IMR-90 (cell line): ENCODE measurements around the gene ZKSCAN4. TPM values are rescaled to one million over a fixed set of nuclear protein-coding genes. Genes with fewer than 3 reads are reported as not detected.

ENCODE experiments used
- ATAC-seq: fragments of 200-7000 bp; cut with Tn5 transposase; 2 replicates; pipeline ENCODE4 v1.9.1; 2020; ENCODE audit warnings: low read depth, mild to moderate bottlenecking, moderate library complexity
- BruUV-seq: library from RNA; stranded (reverse); fragments of 400-500 nt; replicated peaks from 2 replicates; lab custom pipeline; 2021; lab: Mats Ljungman, UMichigan
- CTCF ChIA-PET: fragments of 300-600 bp; formaldehyde crosslinking; extraction: SDS; loops from one replicate; lab custom pipeline; 2021; ENCODE audit warnings: antibody characterized with exemption; lab: Yijun Ruan, JAX
- POLR2A ChIA-PET: fragments of 300-600 bp; sonication (Branson Sonifier 250); formaldehyde crosslinking; loops from one replicate; lab custom pipeline; 2022; ENCODE audit warnings: antibody characterized with exemption; ENCODE audit not compliant: unreplicated experiment; lab: Charles Lee
- DNase-seq: peaks from one replicate; pipeline ENCODE4 v3.0.0; 2013
- H2AFZ ChIP-seq: replicated peaks from 2 replicates; pipeline ENCODE3; 2013; ENCODE audit warnings: low read length, mild to moderate bottlenecking; ENCODE audit not compliant: poor library complexity
- H2AK5ac ChIP-seq: 2 replicates; pipeline ENCODE4 v1.6.1; 2013; ENCODE audit warnings: low read depth, low read length, inconsistent platforms
- H2AK9ac ChIP-seq: replicated peaks from 2 replicates; pipeline ENCODE3; 2013; ENCODE audit warnings: mild to moderate bottlenecking, low read depth, low read length, moderate library complexity; ENCODE audit not compliant: poor library complexity
- H2BK120ac ChIP-seq: 2 replicates; pipeline ENCODE4 v1.6.1; 2013; ENCODE audit warnings: low read depth, low read length, inconsistent platforms
- H2BK15ac ChIP-seq: 3 replicates; pipeline ENCODE4 v1.6.1; 2013; ENCODE audit warnings: low read depth, low read length, inconsistent platforms
- H2BK20ac ChIP-seq: 2 replicates; pipeline ENCODE4 v1.6.1; 2013; ENCODE audit warnings: low read depth, mild to moderate bottlenecking, inconsistent platforms, low read length, moderate library complexity
- H2BK5ac ChIP-seq: 2 replicates; pipeline ENCODE4 v1.6.1; 2013; ENCODE audit warnings: mild to moderate bottlenecking, low read depth, low read length, inconsistent platforms; ENCODE audit not compliant: poor library complexity, severe bottlenecking
- H3K14ac ChIP-seq: replicated peaks from 2 replicates; pipeline ENCODE4 v1.6.1; 2013; ENCODE audit warnings: low read depth, low read length, inconsistent platforms
- H3K18ac ChIP-seq: 2 replicates; pipeline ENCODE4 v1.6.1; 2013; ENCODE audit warnings: low read depth, low read length, control low read depth
- H3K23ac ChIP-seq: 2 replicates; pipeline ENCODE4 v1.6.1; 2013; ENCODE audit warnings: low read depth, low read length, inconsistent platforms
- H3K27ac ChIP-seq: 2 replicates; pipeline ENCODE4 v1.5.1; 2013; ENCODE audit warnings: mild to moderate bottlenecking, control low read depth, low read length; ENCODE audit not compliant: insufficient read depth
- H3K27me3 ChIP-seq: 2 replicates; pipeline ENCODE4 v1.6.1; 2013; ENCODE audit warnings: low read length; ENCODE audit not compliant: control insufficient read depth, insufficient read depth
- H3K36me3 ChIP-seq: 2 replicates; pipeline ENCODE4 v1.6.1; 2013; ENCODE audit warnings: low read length, mixed read lengths; ENCODE audit not compliant: control insufficient read depth, insufficient read depth
- H3K4ac ChIP-seq: 2 replicates; pipeline ENCODE4 v1.6.1; 2013; ENCODE audit warnings: low read depth, low read length, inconsistent platforms
- H3K4me1 ChIP-seq: 2 replicates; pipeline ENCODE4 v1.6.1; 2013; ENCODE audit warnings: low read length, mixed read lengths; ENCODE audit not compliant: control insufficient read depth, insufficient read depth
- H3K4me2 ChIP-seq: 2 replicates; pipeline ENCODE4 v1.6.1; 2013; ENCODE audit warnings: low read depth, mild to moderate bottlenecking, control low read depth, low read length, moderate library complexity
- H3K4me3 ChIP-seq: 2 replicates; pipeline ENCODE4 v1.5.1; 2013; ENCODE audit warnings: low read depth, mild to moderate bottlenecking, control low read depth, low read length, moderate library complexity; ENCODE audit not compliant: insufficient read depth
- H3K56ac ChIP-seq: 2 replicates; pipeline ENCODE4 v1.6.1; 2013; ENCODE audit warnings: low read length, inconsistent platforms; ENCODE audit not compliant: insufficient read depth; ENCODE audit errors: extremely low read depth
- H3K79me1 ChIP-seq, 2 experiments: 2 replicates each; pipeline ENCODE4 v1.6.1; 2013; ENCODE audit warnings: low read length in 2 of 2, inconsistent platforms in 1 of 2, low read depth in 1 of 2
- H3K9ac ChIP-seq: 2 replicates; pipeline ENCODE4 v1.6.1; 2013; ENCODE audit warnings: low read depth, low read length, control low read depth
- H3K9me1 ChIP-seq: 2 replicates; pipeline ENCODE4 v1.6.1; 2013; ENCODE audit warnings: low read length, inconsistent platforms; ENCODE audit not compliant: insufficient read depth
- H3K9me3 ChIP-seq: 2 replicates; pipeline ENCODE4 v1.6.1; 2013; ENCODE audit warnings: low read length; ENCODE audit not compliant: control insufficient read depth, insufficient read depth
- H4K20me1 ChIP-seq: 2 replicates; pipeline ENCODE4 v1.6.1; 2013; ENCODE audit warnings: low read length, inconsistent platforms; ENCODE audit not compliant: insufficient read depth
- H4K5ac ChIP-seq: 2 replicates; pipeline ENCODE4 v1.6.1; 2013; ENCODE audit warnings: mild to moderate bottlenecking, low read depth, low read length, control low read depth
- H4K8ac ChIP-seq, 2 experiments: 2 replicates each; pipeline ENCODE4 v1.6.1; 2013; ENCODE audit warnings: low read depth in 2 of 2, low read length in 2 of 2, control low read depth in 1 of 2, inconsistent platforms in 1 of 2
- H4K91ac ChIP-seq: 2 replicates; pipeline ENCODE4 v1.6.1; 2013; ENCODE audit warnings: low read depth, low read length, inconsistent platforms; ENCODE audit not compliant: insufficient read depth
- BHLHE40 ChIP-seq: fragments of 150-350 bp; IDR thresholded peaks from 2 replicates; pipeline ENCODE4 v1.6.1; 2016; ENCODE audit warnings: mild to moderate bottlenecking, low read depth, low read length
- CHD1 ChIP-seq: IDR thresholded peaks from 2 replicates; pipeline ENCODE4 v1.6.1; 2012; ENCODE audit warnings: low read depth, low read length, improper control_type of control experiment
- CTCF ChIP-seq: conservative IDR thresholded peaks from 2 replicates; pipeline ENCODE4 v1.5.1; 2012; ENCODE audit warnings: mild to moderate bottlenecking, low read depth, low read length, improper control_type of control experiment
- MAFK ChIP-seq: IDR thresholded peaks from 2 replicates; pipeline ENCODE4 v1.6.1; 2012; ENCODE audit warnings: low read depth, low read length, improper control_type of control experiment
- MAZ ChIP-seq: IDR thresholded peaks from 2 replicates; pipeline ENCODE4 v1.6.1; 2012; ENCODE audit warnings: low read depth, mild to moderate bottlenecking, low read length, improper control_type of control experiment, moderate library complexity, borderline replicate concordance
- MXI1 ChIP-seq: IDR thresholded peaks from 2 replicates; pipeline ENCODE4 v1.6.1; 2012; ENCODE audit warnings: low read depth, mild to moderate bottlenecking, low read length, moderate library complexity, borderline replicate concordance
- NFE2L2 ChIP-seq: fragments of 150-350 bp; IDR thresholded peaks from 2 replicates; pipeline ENCODE4 v1.6.1; 2016; ENCODE audit warnings: low read depth, mild to moderate bottlenecking, low read length
- POLR2A ChIP-seq: IDR thresholded peaks from 2 replicates; pipeline ENCODE4 v1.6.1; 2012; ENCODE audit warnings: mild to moderate bottlenecking, low read depth, low read length
- RAD21 ChIP-seq: IDR thresholded peaks from 2 replicates; pipeline ENCODE4 v1.6.1; 2012; ENCODE audit warnings: low read length, improper control_type of control experiment
- SMC3 ChIP-seq: fragments of 150-350 bp; IDR thresholded peaks from 2 replicates; pipeline ENCODE4 v1.6.1; 2016; ENCODE audit warnings: low read depth, mild to moderate bottlenecking, antibody characterized with exemption, low read length, moderate library complexity
- WGBS, 2 experiments: methylation state at CpG; one replicate each; pipeline versions ENCODE4 v1.1.5 to v1.1.7; 2013; ENCODE audit warnings: missing lambda C conversion rate in 2 of 2; ENCODE audit not compliant: insufficient read length in 1 of 2; ENCODE audit errors: extremely low coverage in 2 of 2; 5-methylcytosine and 5-hydroxymethylcytosine counted together
- dilution Hi-C: fragments of 300-500 bp; cut with HindIII; formaldehyde crosslinking; loops from one replicate; pipeline ENCODE4 v1.14.3; 2018; ENCODE audit warnings: low sequenced_read_pairs; ENCODE audit not compliant: unreplicated experiment
- in situ Hi-C: fragments of 300-500 bp; cut with MboI; formaldehyde crosslinking; loops from 3 replicates; pipeline ENCODE4 v1.14.3; 2019; ENCODE audit warnings: low sequenced_read_pairs, inconsistent platforms, mixed read lengths
- intact Hi-C: fragments of 100-400 bp; cut with micrococcal nuclease; formaldehyde crosslinking; loops from 2 replicates; pipeline ENCODE4 v1.10.0; 2022
- polyA plus RNA-seq, 3 experiments: library from polyadenylated mRNA; depleted of rRNA; stranded (reverse); fragments of >200 nt; gene quantifications; 2 replicates each; pipeline ENCODE4 v1.2.3, GENCODE V29; 2012; ENCODE audit warnings: low replicate concordance in 1 of 3
- total RNA-seq: library from RNA; depleted of rRNA; stranded (reverse); fragments of >200 nt; gene quantifications from 2 replicates; pipeline ENCODE4 v1.2.3, GENCODE V29; 2012
- TF ChIP-seq, protein P1 (sequence below): fragments of 150-350 bp; IDR thresholded peaks from 2 replicates; pipeline ENCODE4 v1.6.1; 2016; ENCODE audit warnings: low read depth, mild to moderate bottlenecking, low read length, moderate library complexity, borderline replicate concordance

ZKSCAN4 gene
- total and polyA plus RNA-seq, 2 of the 4 experiments (the other 2 are of a cell fraction), result 2.4 to 5.7 TPM

GRCh38 chr6:28258877-28259777 is 7.1 kb upstream of the ZKSCAN4 start, which contains the start of gene NKAPL:
Gene NKAPL, plus strand, starts transcription at chr6:28259297. Its CDS starts 75 bp downstream, at chr6:28259372.
- peak within 1 kb of the TSS; percentile 68; the same call in 1 of the 2 replicates for H3K23ac ChIP-seq
- H2BK20ac ChIP-seq, result 0 out of 2 replicates have a peak within 1 kb of the TSS, but pooled peaks have one; percentile 29
- no peaks in the 10 kb centered on the region for H3K36me3 ChIP-seq
- H4K91ac ChIP-seq, result no peak within 1 kb of the TSS; the same call in 1 of the 2 replicates
- H2BK5ac ChIP-seq, result no peak within 1 kb of the TSS
- H3K79me1 ChIP-seq, result no peaks in the 10 kb centered on the region
- H2AFZ ChIP-seq, result peak within 1 kb of the TSS; percentile 95
- no peak within 1 kb of the TSS for H3K56ac ChIP-seq
- H3K4ac ChIP-seq, result peak within 1 kb of the TSS; percentile 36
- H2BK15ac ChIP-seq, result no peak within 1 kb of the TSS; the same call in 2 of the 3 replicates
- peak; percentile 67 for ATAC-seq
- H4K20me1 ChIP-seq, result no peaks in the 10 kb centered on the region
- H3K9me3 ChIP-seq, result peaks cover 8% of the 10 kb centered on the region
- BruUV-seq, result no TSS peak
- in situ Hi-C loops, result no loop called here
- dilution Hi-C loops, result no loop called here
- H3K27ac ChIP-seq, result no peak within 1 kb of the TSS
- 33% methylated on average over 32 of the region's 58 CpGs; no CpG with 5 or more reads in 1 of the 2 experiments for whole genome bisulfite sequencing, 2 experiments
- H3K4me3 ChIP-seq, result peak within 1 kb of the TSS; percentile 44
- TF ChIP-seq SMC3, result no peak
- no peak for TF ChIP-seq CHD1
- TF ChIP-seq CTCF, result no peak
- TF ChIP-seq MAFK, result no peak
- TF ChIP-seq NFE2L2, result no peak
- no peak for TF ChIP-seq POLR2A
- TF ChIP-seq RAD21, result no peak
- TF ChIP-seq, protein P1, sequence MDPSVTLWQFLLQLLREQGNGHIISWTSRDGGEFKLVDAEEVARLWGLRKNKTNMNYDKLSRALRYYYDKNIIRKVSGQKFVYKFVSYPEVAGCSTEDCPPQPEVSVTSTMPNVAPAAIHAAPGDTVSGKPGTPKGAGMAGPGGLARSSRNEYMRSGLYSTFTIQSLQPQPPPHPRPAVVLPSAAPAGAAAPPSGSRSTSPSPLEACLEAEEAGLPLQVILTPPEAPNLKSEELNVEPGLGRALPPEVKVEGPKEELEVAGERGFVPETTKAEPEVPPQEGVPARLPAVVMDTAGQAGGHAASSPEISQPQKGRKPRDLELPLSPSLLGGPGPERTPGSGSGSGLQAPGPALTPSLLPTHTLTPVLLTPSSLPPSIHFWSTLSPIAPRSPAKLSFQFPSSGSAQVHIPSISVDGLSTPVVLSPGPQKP, result no peak
- TF ChIP-seq MXI1, result no peak
- no peak for TF ChIP-seq MAZ
- no peak for TF ChIP-seq BHLHE40
- peak; percentile 46 for DNase-seq
- peak within 1 kb of the TSS; percentile 98 for H4K5ac ChIP-seq
- ChIA-PET POLR2A (no interaction called here), CTCF (no interaction called here)
- H2BK120ac ChIP-seq, result peak within 1 kb of the TSS; percentile 13; the same call in 1 of the 2 replicates
- H3K4me2 ChIP-seq, result peak within 1 kb of the TSS; percentile 89
- no peaks in the 10 kb centered on the region; the same call in 1 of the 2 replicates for H3K27me3 ChIP-seq
- H3K14ac ChIP-seq, result peak within 1 kb of the TSS; percentile 55
- intact Hi-C loops, result no loop called here
- H3K9ac ChIP-seq, result no peak within 1 kb of the TSS
- 0 out of 2 replicates have a peak, but pooled peaks cover 2% of the 10 kb centered on the region for H3K4me1 ChIP-seq
- no peak within 1 kb of the TSS for H2AK5ac ChIP-seq
- peak within 1 kb of the TSS; percentile 74 to 89 for H4K8ac ChIP-seq
- H2AK9ac ChIP-seq, result peak within 1 kb of the TSS; percentile 44
- no peaks in the 10 kb centered on the region for H3K9me1 ChIP-seq
- peak within 1 kb of the TSS; percentile 46; the same call in 1 of the 2 replicates for H3K18ac ChIP-seq
